ENCODE measurements around the gene MAPK7.

GRCh38 chr17:19362277-19363113 is 15.8 kb upstream of the MAPK7 start, which contains the start of gene B9D1:
- TF ChIP-seq POLR2A (IDR thresholded peaks at IDR 0.05; ENCODE audit: low read depth, low read length) = no peak
- TF ChIP-seq POLR2AphosphoS5 (IDR thresholded peaks at IDR 0.05; ENCODE audit: low read depth, low read length) = no peak
- TF ChIP-seq PAX5 (IDR thresholded peaks at IDR 0.05; ENCODE audit: insufficient read depth, low read length, severe bottlenecking) = no peak
- no peak for TF ChIP-seq SPI1 (IDR thresholded peaks at IDR 0.05; ENCODE audit: low read depth, low read length)
- TF ChIP-seq TAF1 (IDR thresholded peaks at IDR 0.05; ENCODE audit: low read depth, low read length) = no peak
- no peak for TF ChIP-seq POU2F2 (IDR thresholded peaks at IDR 0.05; ENCODE audit: low read depth, low read length)

Data from GM12891 (cell line).